Breast epithelium (tissue), 4 donors: Measurements from ENCODE around the gene GID4. TPM values are rescaled to one million over a fixed set of nuclear protein-coding genes. Genes with fewer than 3 reads are reported as not detected.

ENCODE experiments used
- DNase-seq, 2 donors: peaks; one replicate each; pipeline ENCODE4 v3.0.0-alpha.2; 2019; ENCODE audit warnings: low spot score in 2 of 2
- H3K27ac ChIP-seq, 2 donors: fragments of 200-600 bp; sonication (generic) in 1 of 2; one replicate each; pipeline ENCODE4 v1.5.1; 2016 to 2019; ENCODE audit warnings: mild to moderate bottlenecking in 1 of 2
- H3K27me3 ChIP-seq, 2 donors: fragments of 200-600 bp; sonication (generic) in 1 of 2; one replicate each; pipeline versions ENCODE4 v1.5.1 to v1.6.0; 2017 to 2019; ENCODE audit warnings: control low read depth in 1 of 2, mild to moderate bottlenecking in 1 of 2
- H3K36me3 ChIP-seq: fragments of 200-600 bp; one replicate; pipeline ENCODE4 v1.5.1; 2019
- H3K4me1 ChIP-seq, 2 donors: fragments of 200-600 bp; sonication (generic); one replicate each; pipeline ENCODE4 v1.5.1; 2016 to 2019; ENCODE audit warnings: control low read depth in 1 of 2
- H3K4me3 ChIP-seq, 3 donors: fragments of 200-600 bp; sonication (generic); 1 replicate in 2 of 3; 2 replicates in 1 of 3; pipeline ENCODE4 v1.5.1; 2016 to 2019; ENCODE audit warnings: mild to moderate bottlenecking in 3 of 3, moderate library complexity in 2 of 3
- H3K9me3 ChIP-seq, 2 donors: fragments of 200-600 bp; sonication (generic) in 1 of 2; one replicate each; pipeline ENCODE4 v1.5.1; 2016 to 2019; ENCODE audit warnings: control low read depth in 1 of 2
- POLR2A ChIP-seq: fragments of 450-650 bp; IDR thresholded peaks from one replicate; pipeline ENCODE4 v1.6.1; 2016; ENCODE audit warnings: antibody characterized with exemption, mild to moderate bottlenecking, moderate library complexity
- POLR2AphosphoS5 ChIP-seq, 3 donors: sonication (generic); formaldehyde crosslinking; IDR thresholded peaks; one replicate each; pipeline ENCODE4 v1.6.1; 2017; ENCODE audit warnings: antibody characterized with exemption in 3 of 3
- intact Hi-C: fragments of 100-400 bp; cut with DNase I; formaldehyde crosslinking; loops from one replicate; pipeline ENCODE4 v1.15.1; 2023; ENCODE audit warnings: low total_unique reads
- total RNA-seq, 3 donors: library from RNA; depleted of rRNA; stranded (reverse); fragments of >200 nt; gene quantifications; one replicate each; pipeline ENCODE4 v1.1.0, GENCODE V29; 2016
- TF ChIP-seq, protein P1 (sequence below), 3 donors: fragments of 450-650 bp; IDR thresholded peaks; one replicate each; pipeline ENCODE4 v1.5.1; 2016 to 2017; ENCODE audit warnings: antibody characterized with exemption in 3 of 3, mild to moderate bottlenecking in 3 of 3, moderate library complexity in 3 of 3

Gene GID4
- total RNA-seq, 3 donors from 2014 or later: 11.1 to 23.8 (median 12.1) TPM

DNA sequence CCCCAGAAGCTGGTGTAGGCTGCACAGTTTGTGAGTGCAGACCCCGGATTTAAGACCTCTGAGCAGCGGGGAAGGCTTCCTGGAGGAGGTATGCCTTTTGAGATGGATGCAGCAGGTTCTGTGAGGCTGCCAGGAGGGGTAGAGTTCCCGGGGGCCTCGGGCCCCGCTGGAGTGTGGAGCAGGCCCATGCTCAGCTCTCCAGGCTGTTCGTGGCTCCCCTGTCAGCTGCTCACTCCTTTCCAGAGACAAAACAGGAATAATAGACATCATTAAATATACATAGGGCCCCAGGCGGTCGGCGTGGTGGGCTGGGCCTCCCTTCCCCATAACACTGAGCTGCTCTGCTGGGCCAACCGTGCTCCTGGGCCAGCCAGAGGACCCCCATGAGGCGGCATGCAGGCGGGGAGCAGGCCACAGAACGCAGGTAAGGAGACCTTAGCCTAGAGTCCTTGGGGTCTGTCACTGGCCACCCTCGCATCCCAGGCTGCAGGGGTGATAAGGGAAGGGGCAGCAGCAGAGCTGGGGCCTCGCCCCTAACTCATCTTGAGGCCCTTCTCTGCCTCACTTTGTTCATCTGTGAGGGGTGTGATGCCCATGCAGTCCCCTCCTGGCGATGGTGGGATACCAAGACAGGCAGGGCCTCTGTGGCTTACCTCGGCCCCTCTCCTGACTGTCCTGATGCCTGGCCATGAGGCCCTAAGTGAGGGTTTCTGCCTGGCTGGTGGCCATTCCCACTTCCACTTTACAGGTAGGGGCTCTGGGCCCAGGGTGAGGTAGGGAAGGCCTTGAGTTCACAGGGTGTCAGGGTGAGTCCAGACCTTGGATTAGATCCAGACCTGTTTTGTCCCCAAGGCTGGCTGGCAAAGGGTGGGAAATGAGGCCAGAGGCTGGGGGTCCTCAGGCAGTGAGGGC lies 69.4 kb downstream of the GID4 start, which contains the start of gene MYO15A:
TSS of gene MYO15A (plus strand) at position 356 of the 912 bp plus-strand sequence. CDS start 10,045 bp downstream, outside the sequence.
- Histone ChIP-seq H3K27ac (no peak within 1 kb of the TSS), H3K4me1 (no peaks in the 10 kb centered on the region), H3K36me3 (no peaks in the 10 kb centered on the region), H3K4me3 (no peak within 1 kb of the TSS), H3K9me3 (no peaks in the 10 kb centered on the region), H3K27me3 (no peaks in the 10 kb centered on the region)
- no peak for DNase-seq
- TF ChIP-seq POLR2A: no peak
- TF ChIP-seq POLR2AphosphoS5 (IDR thresholded peaks at IDR 0.05): no peak
- TF ChIP-seq, protein P1, sequence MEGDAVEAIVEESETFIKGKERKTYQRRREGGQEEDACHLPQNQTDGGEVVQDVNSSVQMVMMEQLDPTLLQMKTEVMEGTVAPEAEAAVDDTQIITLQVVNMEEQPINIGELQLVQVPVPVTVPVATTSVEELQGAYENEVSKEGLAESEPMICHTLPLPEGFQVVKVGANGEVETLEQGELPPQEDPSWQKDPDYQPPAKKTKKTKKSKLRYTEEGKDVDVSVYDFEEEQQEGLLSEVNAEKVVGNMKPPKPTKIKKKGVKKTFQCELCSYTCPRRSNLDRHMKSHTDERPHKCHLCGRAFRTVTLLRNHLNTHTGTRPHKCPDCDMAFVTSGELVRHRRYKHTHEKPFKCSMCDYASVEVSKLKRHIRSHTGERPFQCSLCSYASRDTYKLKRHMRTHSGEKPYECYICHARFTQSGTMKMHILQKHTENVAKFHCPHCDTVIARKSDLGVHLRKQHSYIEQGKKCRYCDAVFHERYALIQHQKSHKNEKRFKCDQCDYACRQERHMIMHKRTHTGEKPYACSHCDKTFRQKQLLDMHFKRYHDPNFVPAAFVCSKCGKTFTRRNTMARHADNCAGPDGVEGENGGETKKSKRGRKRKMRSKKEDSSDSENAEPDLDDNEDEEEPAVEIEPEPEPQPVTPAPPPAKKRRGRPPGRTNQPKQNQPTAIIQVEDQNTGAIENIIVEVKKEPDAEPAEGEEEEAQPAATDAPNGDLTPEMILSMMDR (IDR thresholded peaks at IDR 0.05): no peak
- intact Hi-C loops: no loop called here

DNA sequence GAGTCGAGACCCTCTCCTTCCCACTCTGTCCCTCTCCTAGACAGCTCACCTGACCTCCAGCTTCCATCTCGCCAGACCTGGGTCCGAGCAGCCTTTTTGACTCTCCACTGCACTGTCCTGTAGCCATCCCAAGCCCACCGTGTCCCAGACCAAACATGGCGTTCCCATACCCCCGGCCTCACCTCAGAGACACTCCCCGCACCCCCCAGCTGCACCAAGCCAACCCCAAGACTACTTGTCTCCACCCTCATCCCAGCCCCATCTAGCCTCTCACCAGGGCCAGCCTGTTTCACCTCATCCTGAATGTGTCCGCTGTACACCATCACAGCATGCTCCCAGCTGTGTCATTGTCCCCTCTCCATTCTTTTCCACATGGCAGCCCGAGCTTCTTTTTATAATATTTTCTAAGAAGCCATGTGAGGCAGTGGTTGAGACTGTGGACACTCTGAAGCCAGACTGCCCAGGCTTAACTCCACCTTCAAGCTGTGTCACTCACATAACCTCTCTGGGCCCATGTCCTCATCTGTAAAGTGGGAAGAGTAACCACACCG lies 70.8 kb downstream of the GID4 start:
- Histone ChIP-seq H3K27me3 (no peaks in the 10 kb centered on the region), H3K4me3 (no peak overlapping the region), H3K36me3 (no peaks in the 10 kb centered on the region), H3K27ac (no peak overlapping the region), H3K4me1 (no peaks in the 10 kb centered on the region), H3K9me3 (no peaks in the 10 kb centered on the region)
- intact Hi-C loops: no loop called here
- TF ChIP-seq, protein P1 (IDR thresholded peaks at IDR 0.05): no peak
- no peak for TF ChIP-seq POLR2AphosphoS5 (IDR thresholded peaks at IDR 0.05)
- no peak for TF ChIP-seq POLR2A
- no peak for DNase-seq

GRCh38 chr17:18110636-18111145 lies 71.5 kb downstream of the GID4 start:
- no peak for DNase-seq
- H3K4me3 ChIP-seq: no peak overlapping the region
- no peaks in the 10 kb centered on the region for H3K9me3 ChIP-seq
- no peaks in the 10 kb centered on the region for H3K27me3 ChIP-seq
- no peaks in the 10 kb centered on the region for H3K36me3 ChIP-seq
- TF ChIP-seq, protein P1 (IDR thresholded peaks at IDR 0.05): no peak
- TF ChIP-seq POLR2AphosphoS5 (IDR thresholded peaks at IDR 0.05) (no peak), POLR2A (no peak)
- H3K27ac ChIP-seq: no peak overlapping the region
- intact Hi-C loops: no loop called here
- H3K4me1 ChIP-seq: no peaks in the 10 kb centered on the region

GRCh38 chr17:18111330-18111971 lies 72.2 kb downstream of the GID4 start:
- H3K27me3 ChIP-seq: no peaks in the 10 kb centered on the region
- no peaks in the 10 kb centered on the region for H3K4me1 ChIP-seq
- H3K36me3 ChIP-seq: no peaks in the 10 kb centered on the region
- no peak for DNase-seq
- intact Hi-C loops: no loop called here
- no peak overlapping the region for H3K27ac ChIP-seq
- no peaks in the 10 kb centered on the region for H3K9me3 ChIP-seq
- TF ChIP-seq, protein P1 (IDR thresholded peaks at IDR 0.05): no peak
- no peak for TF ChIP-seq POLR2A
- no peak for TF ChIP-seq POLR2AphosphoS5 (IDR thresholded peaks at IDR 0.05)
- H3K4me3 ChIP-seq: no peak overlapping the region
